Right atrium auricular region (tissue), 2 donors: ENCODE measurements around the gene TRIM63. TPM values are rescaled to one million over a fixed set of nuclear protein-coding genes. Genes with fewer than 3 reads are reported as not detected.
"Not testable (repeated sequence)": the region's sequence is repeated elsewhere in the genome, so short reads cannot be mapped to it uniquely, and the experiment has no call there.

ENCODE experiments used
- DNase-seq: peaks from one replicate; pipeline ENCODE4 v3.0.0-alpha.2; 2019; ENCODE audit warnings: low spot score
- H3K27ac ChIP-seq, 2 donors: fragments of 200-600 bp; sonication (generic); 1 replicate in 1 of 2; 2 replicates in 1 of 2; pipeline ENCODE4 v1.5.1; 2016 to 2019
- H3K27me3 ChIP-seq, 2 donors: fragments of 200-600 bp; sonication (generic); one replicate each; pipeline versions ENCODE4 v1.5.1 to v1.6.0; 2017 to 2019
- H3K36me3 ChIP-seq: fragments of 200-600 bp; sonication (generic); one replicate; pipeline ENCODE4 v1.5.1; 2016
- H3K4me1 ChIP-seq, 2 donors: fragments of 200-600 bp; sonication (generic); one replicate each; pipeline versions ENCODE4 v1.5.1 to v1.6.0; 2017 to 2019
- H3K4me3 ChIP-seq, 2 donors: fragments of 200-600 bp; sonication (generic); 1 replicate in 1 of 2; 2 replicates in 1 of 2; pipeline ENCODE4 v1.5.1; 2017 to 2019; ENCODE audit warnings: mild to moderate bottlenecking in 1 of 2, moderate library complexity in 1 of 2
- H3K9me3 ChIP-seq, 2 donors: fragments of 200-600 bp; sonication (generic); one replicate each; pipeline ENCODE4 v1.5.1; 2019
- CTCF ChIP-seq, 2 donors: fragments of 200-600 bp; sonication (generic); IDR thresholded peaks; one replicate each; pipeline ENCODE4 v1.5.1; 2019; ENCODE audit warnings: antibody characterized with exemption in 2 of 2
- total RNA-seq, 2 donors: library from RNA; depleted of rRNA; stranded (reverse); fragments of >200 nt; gene quantifications; one replicate each; pipeline ENCODE4 v1.1.0, GENCODE V29; 2016

Gene TRIM63
- total RNA-seq, 2 donors from 2014 or later, result 118 to 151 TPM

GRCh38 chr1:26109229-26110164 is 42.1 kb upstream of the TRIM63 start:
- no peaks in the 10 kb centered on the region for H3K9me3 ChIP-seq
- no peak overlapping the region for H3K4me3 ChIP-seq
- DNase-seq, result no peak
- TF ChIP-seq CTCF (IDR thresholded peaks at IDR 0.05), result no peak
- H3K36me3 ChIP-seq, result no peaks in the 10 kb centered on the region
- H3K4me1 ChIP-seq, result peaks cover 0 to 30% of the 10 kb centered on the region in 2 donors
- H3K27me3 ChIP-seq, result no peaks in the 10 kb centered on the region
- no peak overlapping the region for H3K27ac ChIP-seq

GRCh38 chr1:26105226-26105548 is 37.8 kb upstream of the TRIM63 start:
- not testable (repeated sequence) for H3K27ac ChIP-seq, H3K27me3 ChIP-seq, H3K36me3 ChIP-seq, DNase-seq, H3K9me3 ChIP-seq, H3K4me1 ChIP-seq, H3K4me3 ChIP-seq
- TF ChIP-seq CTCF (IDR thresholded peaks at IDR 0.05), result peak; percentile 4 to 33

GRCh38 chr1:26102526-26102925 is 35.1 kb upstream of the TRIM63 start:
- DNase-seq, result no peak
- H3K27me3 ChIP-seq, result no peaks in the 10 kb centered on the region
- no peak for TF ChIP-seq CTCF (IDR thresholded peaks at IDR 0.05)

GRCh38 chr1:26102119-26102518 is 34.7 kb upstream of the TRIM63 start:
- H3K36me3 ChIP-seq, result no peaks in the 10 kb centered on the region
- TF ChIP-seq CTCF (IDR thresholded peaks at IDR 0.05), result no peak
- peaks cover 0 to 4% of the 10 kb centered on the region in 2 donors for H3K4me1 ChIP-seq
- no peak overlapping the region for H3K27ac ChIP-seq
- no peak overlapping the region for H3K4me3 ChIP-seq
- no peaks in the 10 kb centered on the region for H3K9me3 ChIP-seq
- DNase-seq, result no peak
- H3K27me3 ChIP-seq, result no peaks in the 10 kb centered on the region

More at GRCh38 chr1:26102526-26102925, 35.1 kb upstream of the TRIM63 start:
- H3K9me3 ChIP-seq, result no peaks in the 10 kb centered on the region
- H3K4me1 ChIP-seq, result peaks cover 0 to 4% of the 10 kb centered on the region in 2 donors
- H3K4me3 ChIP-seq, result no peak overlapping the region
- no peaks in the 10 kb centered on the region for H3K36me3 ChIP-seq
- H3K27ac ChIP-seq, result no peak overlapping the region

- not testable (repeated sequence) for H3K4me3 ChIP-seq, H3K27me3 ChIP-seq, H3K4me1 ChIP-seq, H3K9me3 ChIP-seq, H3K36me3 ChIP-seq, DNase-seq
- peak overlapping the region; percentile 3 to 35 for H3K27ac ChIP-seq
These were observed 32.8 kb upstream of the TRIM63 start for GRCh38 chr1:26100204-26100603.

- no peak for TF ChIP-seq CTCF (IDR thresholded peaks at IDR 0.05)
- H3K4me1 ChIP-seq, result peaks cover 0 to 13% of the 10 kb centered on the region in 2 donors
- no peaks in the 10 kb centered on the region for H3K27me3 ChIP-seq
- no peak overlapping the region for H3K4me3 ChIP-seq
- no peaks in the 10 kb centered on the region for H3K9me3 ChIP-seq
- no peaks in the 10 kb centered on the region for H3K36me3 ChIP-seq
- no peak for DNase-seq
- peak overlapping the region in 1 of 2 donors; percentile 3 for H3K27ac ChIP-seq
These were observed 32.4 kb upstream of the TRIM63 start for GRCh38 chr1:26099780-26100179.
